ENCODE data around the gene NXPH1. TPM values are rescaled to one million over a fixed set of nuclear protein-coding genes. Genes with fewer than 3 reads are reported as not detected.

Gene NXPH1
- total and polyA plus RNA-seq, 2 experiments from 2014 or later = 0.45 to 3.0 TPM

DNA sequence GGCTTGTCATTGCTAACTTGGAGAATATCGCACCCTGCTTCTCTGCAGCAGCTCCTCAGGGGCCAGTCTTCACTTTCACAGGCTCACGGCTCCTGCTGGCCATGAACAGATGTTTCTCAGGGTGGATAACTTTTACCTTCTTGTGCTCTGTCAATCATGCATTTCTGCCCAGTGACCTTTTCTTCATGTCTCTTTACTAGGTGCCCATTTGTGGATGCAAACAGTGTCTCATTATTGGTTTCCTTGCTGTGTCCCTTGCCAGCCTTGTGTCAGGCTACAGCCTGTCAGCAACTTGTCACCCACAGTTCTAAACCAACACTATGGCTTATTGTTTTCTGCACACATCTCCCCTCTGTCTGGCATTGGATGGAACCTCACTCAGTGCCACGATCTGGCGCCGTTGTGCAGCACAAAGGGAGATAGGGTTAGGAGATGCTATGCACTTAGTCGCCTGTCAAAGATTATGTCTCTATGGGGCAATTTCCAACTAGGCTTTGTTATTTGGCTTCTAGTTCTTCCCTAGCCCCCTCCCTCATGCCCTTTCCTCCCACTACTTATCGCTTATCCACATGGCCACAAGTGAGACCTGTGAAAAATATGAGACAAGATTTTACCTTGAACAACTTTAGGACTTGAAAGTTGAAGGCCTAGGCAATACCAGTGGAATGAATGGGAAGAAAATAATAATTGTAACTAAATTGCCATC, 45.7 kb upstream of the NXPH1 start:
- TF ChIP-seq EZH2 (IDR thresholded peaks at IDR 0.05; ENCODE audit: low read depth, unreplicated experiment) (no peak), POLR2AphosphoS5 (IDR thresholded peaks at IDR 0.05; ENCODE audit: low read depth) (no peak), NANOG (IDR thresholded peaks at IDR 0.05; ENCODE audit: borderline replicate concordance) (no peak), STAT1 (IDR thresholded peaks at IDR 0.05; ENCODE audit: unreplicated experiment) (no peak), CREB1 (CRISPR knock-in tag; IDR thresholded peaks at IDR 0.05; ENCODE audit: low read depth) (no peak)
- TF ChIP-seq, protein P1, sequence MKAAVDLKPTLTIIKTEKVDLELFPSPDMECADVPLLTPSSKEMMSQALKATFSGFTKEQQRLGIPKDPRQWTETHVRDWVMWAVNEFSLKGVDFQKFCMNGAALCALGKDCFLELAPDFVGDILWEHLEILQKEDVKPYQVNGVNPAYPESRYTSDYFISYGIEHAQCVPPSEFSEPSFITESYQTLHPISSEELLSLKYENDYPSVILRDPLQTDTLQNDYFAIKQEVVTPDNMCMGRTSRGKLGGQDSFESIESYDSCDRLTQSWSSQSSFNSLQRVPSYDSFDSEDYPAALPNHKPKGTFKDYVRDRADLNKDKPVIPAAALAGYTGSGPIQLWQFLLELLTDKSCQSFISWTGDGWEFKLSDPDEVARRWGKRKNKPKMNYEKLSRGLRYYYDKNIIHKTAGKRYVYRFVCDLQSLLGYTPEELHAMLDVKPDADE (IDR thresholded peaks at IDR 0.05) = no peak
- TF ChIP-seq, protein P2, sequence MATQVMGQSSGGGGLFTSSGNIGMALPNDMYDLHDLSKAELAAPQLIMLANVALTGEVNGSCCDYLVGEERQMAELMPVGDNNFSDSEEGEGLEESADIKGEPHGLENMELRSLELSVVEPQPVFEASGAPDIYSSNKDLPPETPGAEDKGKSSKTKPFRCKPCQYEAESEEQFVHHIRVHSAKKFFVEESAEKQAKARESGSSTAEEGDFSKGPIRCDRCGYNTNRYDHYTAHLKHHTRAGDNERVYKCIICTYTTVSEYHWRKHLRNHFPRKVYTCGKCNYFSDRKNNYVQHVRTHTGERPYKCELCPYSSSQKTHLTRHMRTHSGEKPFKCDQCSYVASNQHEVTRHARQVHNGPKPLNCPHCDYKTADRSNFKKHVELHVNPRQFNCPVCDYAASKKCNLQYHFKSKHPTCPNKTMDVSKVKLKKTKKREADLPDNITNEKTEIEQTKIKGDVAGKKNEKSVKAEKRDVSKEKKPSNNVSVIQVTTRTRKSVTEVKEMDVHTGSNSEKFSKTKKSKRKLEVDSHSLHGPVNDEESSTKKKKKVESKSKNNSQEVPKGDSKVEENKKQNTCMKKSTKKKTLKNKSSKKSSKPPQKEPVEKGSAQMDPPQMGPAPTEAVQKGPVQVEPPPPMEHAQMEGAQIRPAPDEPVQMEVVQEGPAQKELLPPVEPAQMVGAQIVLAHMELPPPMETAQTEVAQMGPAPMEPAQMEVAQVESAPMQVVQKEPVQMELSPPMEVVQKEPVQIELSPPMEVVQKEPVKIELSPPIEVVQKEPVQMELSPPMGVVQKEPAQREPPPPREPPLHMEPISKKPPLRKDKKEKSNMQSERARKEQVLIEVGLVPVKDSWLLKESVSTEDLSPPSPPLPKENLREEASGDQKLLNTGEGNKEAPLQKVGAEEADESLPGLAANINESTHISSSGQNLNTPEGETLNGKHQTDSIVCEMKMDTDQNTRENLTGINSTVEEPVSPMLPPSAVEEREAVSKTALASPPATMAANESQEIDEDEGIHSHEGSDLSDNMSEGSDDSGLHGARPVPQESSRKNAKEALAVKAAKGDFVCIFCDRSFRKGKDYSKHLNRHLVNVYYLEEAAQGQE (IDR thresholded peaks at IDR 0.05; ENCODE audit: unreplicated experiment) = no peak
- TF ChIP-seq, protein P3, sequence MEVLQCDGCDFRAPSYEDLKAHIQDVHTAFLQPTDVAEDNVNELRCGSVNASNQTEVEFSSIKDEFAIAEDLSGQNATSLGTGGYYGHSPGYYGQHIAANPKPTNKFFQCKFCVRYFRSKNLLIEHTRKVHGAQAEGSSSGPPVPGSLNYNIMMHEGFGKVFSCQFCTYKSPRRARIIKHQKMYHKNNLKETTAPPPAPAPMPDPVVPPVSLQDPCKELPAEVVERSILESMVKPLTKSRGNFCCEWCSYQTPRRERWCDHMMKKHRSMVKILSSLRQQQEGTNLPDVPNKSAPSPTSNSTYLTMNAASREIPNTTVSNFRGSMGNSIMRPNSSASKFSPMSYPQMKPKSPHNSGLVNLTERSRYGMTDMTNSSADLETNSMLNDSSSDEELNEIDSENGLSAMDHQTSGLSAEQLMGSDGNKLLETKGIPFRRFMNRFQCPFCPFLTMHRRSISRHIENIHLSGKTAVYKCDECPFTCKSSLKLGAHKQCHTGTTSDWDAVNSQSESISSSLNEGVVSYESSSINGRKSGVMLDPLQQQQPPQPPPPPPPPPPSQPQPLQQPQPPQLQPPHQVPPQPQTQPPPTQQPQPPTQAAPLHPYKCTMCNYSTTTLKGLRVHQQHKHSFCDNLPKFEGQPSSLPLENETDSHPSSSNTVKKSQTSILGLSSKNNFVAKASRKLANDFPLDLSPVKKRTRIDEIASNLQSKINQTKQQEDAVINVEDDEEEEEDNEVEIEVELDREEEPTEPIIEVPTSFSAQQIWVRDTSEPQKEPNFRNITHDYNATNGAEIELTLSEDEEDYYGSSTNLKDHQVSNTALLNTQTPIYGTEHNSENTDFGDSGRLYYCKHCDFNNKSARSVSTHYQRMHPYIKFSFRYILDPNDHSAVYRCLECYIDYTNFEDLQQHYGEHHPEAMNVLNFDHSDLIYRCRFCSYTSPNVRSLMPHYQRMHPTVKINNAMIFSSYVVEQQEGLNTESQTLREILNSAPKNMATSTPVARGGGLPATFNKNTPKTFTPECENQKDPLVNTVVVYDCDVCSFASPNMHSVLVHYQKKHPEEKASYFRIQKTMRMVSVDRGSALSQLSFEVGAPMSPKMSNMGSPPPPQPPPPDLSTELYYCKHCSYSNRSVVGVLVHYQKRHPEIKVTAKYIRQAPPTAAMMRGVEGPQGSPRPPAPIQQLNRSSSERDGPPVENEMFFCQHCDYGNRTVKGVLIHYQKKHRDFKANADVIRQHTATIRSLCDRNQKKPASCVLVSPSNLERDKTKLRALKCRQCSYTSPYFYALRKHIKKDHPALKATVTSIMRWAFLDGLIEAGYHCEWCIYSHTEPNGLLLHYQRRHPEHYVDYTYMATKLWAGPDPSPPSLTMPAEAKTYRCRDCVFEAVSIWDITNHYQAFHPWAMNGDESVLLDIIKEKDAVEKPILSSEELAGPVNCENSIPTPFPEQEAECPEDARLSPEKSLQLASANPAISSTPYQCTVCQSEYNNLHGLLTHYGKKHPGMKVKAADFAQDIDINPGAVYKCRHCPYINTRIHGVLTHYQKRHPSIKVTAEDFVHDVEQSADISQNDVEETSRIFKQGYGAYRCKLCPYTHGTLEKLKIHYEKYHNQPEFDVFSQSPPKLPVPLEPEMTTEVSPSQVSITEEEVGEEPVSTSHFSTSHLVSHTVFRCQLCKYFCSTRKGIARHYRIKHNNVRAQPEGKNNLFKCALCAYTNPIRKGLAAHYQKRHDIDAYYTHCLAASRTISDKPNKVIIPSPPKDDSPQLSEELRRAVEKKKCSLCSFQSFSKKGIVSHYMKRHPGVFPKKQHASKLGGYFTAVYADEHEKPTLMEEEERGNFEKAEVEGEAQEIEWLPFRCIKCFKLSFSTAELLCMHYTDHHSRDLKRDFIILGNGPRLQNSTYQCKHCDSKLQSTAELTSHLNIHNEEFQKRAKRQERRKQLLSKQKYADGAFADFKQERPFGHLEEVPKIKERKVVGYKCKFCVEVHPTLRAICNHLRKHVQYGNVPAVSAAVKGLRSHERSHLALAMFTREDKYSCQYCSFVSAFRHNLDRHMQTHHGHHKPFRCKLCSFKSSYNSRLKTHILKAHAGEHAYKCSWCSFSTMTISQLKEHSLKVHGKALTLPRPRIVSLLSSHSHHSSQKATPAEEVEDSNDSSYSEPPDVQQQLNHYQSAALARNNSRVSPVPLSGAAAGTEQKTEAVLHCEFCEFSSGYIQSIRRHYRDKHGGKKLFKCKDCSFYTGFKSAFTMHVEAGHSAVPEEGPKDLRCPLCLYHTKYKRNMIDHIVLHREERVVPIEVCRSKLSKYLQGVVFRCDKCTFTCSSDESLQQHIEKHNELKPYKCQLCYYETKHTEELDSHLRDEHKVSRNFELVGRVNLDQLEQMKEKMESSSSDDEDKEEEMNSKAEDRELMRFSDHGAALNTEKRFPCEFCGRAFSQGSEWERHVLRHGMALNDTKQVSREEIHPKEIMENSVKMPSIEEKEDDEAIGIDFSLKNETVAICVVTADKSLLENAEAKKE (CRISPR knock-in tag; IDR thresholded peaks at IDR 0.05) = no peak
- H4K20me1 ChIP-seq (replicated peaks; ENCODE audit: insufficient read depth) = no peaks in the 10 kb centered on the region
- H3K79me2 ChIP-seq (replicated peaks; ENCODE audit: insufficient read depth) = no peaks in the 10 kb centered on the region
- no peaks in the 10 kb centered on the region for H3K9me2 ChIP-seq (ENCODE audit: insufficient read depth)
- Mint-ChIP-seq H3K4me1 (peaks cover 32% of the 10 kb centered on the region), H3K36me3 (ENCODE audit: low read depth) (no peaks in the 10 kb centered on the region), H3K27me3 (ENCODE audit: insufficient read depth, low read depth, poor library complexity) (no peaks in the 10 kb centered on the region), H3K27ac (no peak overlapping the region), H3K4me3 (no peak overlapping the region), H3K9me3 (no peaks in the 10 kb centered on the region)
- ATAC-seq (no peak), DNase-seq (ENCODE audit: low spot score) (no peak)
- H3K36me3 ChIP-seq (ENCODE audit: insufficient read depth) = no peaks in the 10 kb centered on the region
- 0 out of 2 replicates have a peak overlapping the region, but pooled peaks have one; percentile 21 for H2AFZ ChIP-seq
- H3K4me3 ChIP-seq = no peak overlapping the region
- H3K4me1 ChIP-seq (ENCODE audit: insufficient read depth) = peaks cover 27% of the 10 kb centered on the region
- no peak overlapping the region for H3K4me2 ChIP-seq
- H3K27ac ChIP-seq (ENCODE audit: low read depth) = no peak overlapping the region
- H3F3A ChIP-seq (replicated peaks; ENCODE audit: low read depth) = no peaks in the 10 kb centered on the region
- H3K27me3 ChIP-seq (ENCODE audit: insufficient read depth) = no peaks in the 10 kb centered on the region
